Body of pancreas (tissue), 4 donors: ENCODE measurements around the gene TXNDC5.

ENCODE experiments used
- CTCF ChIP-seq, 7 experiments: fragments of 450-650 bp in 4 of 7; fragments of 200-600 bp in 3 of 7; sonication (generic) in 3 of 7; IDR thresholded peaks; one replicate each; pipeline ENCODE4 v1.5.1; 2016 to 2019; ENCODE audit warnings: antibody characterized with exemption in 7 of 7
- POLR2A ChIP-seq, 3 donors: fragments of 450-650 bp; IDR thresholded peaks; one replicate each; pipeline ENCODE4 v1.6.1; 2016; ENCODE audit warnings: antibody characterized with exemption in 3 of 3, mild to moderate bottlenecking in 2 of 3

GRCh38 chr6:7893342-7893741 is 17.2 kb downstream of the TXNDC5 start:
- no peak for TF ChIP-seq CTCF (IDR thresholded peaks at IDR 0.05)
- no peak for TF ChIP-seq POLR2A (IDR thresholded peaks at IDR 0.05)
